B cell (primary cell): ENCODE measurements around the gene PPP5C.

Source experiments
- CTCF ChIP-seq: fragments of 200-600 bp; IDR thresholded peaks from one replicate; pipeline ENCODE4 v1.8.0; 2022; ENCODE audit warnings: antibody characterized with exemption, mild to moderate bottlenecking
- EZH2 ChIP-seq: IDR thresholded peaks from 2 replicates; pipeline ENCODE4 v1.6.1; 2012; ENCODE audit warnings: borderline replicate concordance, low read depth, mild to moderate bottlenecking, moderate library complexity, low read length; ENCODE audit not compliant: insufficient read depth, poor library complexity, severe bottlenecking

GRCh38 chr19:46380690-46381089 lies 33.8 kb downstream of the PPP5C start:
- no peak for TF ChIP-seq CTCF
- TF ChIP-seq EZH2 = no peak
